ENCODE measurements around the gene ERN1.
A peak's percentile ranks its signal among the peaks of the same experiment; 100 is the strongest.

The ERN1 gene

GRCh38 chr17:64001763-64002529, 128.0 kb downstream of the ERN1 start:
- peak; percentile 71 to 84 (median 77) for DNase-seq

DNA sequence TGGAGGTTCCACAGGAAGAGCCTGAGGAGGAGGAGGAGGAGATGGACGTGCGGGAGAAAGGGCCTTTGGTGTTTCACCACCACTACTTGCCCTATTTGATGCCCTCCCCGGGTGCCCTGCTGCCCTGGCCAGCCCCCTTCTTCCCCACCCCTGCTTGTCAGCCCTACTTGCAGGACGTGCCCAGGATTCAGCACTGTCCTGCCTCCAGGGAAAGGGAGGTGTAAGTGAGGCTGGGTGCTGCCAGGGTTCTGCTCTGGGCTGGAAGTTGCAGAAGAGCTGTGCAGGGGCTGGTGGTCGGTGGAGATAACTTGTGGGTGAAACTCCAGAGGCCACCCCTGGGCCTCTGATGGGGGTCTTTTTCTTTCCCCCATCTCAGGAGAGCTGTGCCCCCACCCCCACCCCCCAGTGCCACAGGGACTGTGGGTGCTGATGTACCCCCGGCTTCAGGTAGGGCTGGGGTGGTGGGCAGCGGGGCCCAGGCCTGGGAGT, 128.8 kb downstream of the ERN1 start:
- DNase-seq: no peak

DNA sequence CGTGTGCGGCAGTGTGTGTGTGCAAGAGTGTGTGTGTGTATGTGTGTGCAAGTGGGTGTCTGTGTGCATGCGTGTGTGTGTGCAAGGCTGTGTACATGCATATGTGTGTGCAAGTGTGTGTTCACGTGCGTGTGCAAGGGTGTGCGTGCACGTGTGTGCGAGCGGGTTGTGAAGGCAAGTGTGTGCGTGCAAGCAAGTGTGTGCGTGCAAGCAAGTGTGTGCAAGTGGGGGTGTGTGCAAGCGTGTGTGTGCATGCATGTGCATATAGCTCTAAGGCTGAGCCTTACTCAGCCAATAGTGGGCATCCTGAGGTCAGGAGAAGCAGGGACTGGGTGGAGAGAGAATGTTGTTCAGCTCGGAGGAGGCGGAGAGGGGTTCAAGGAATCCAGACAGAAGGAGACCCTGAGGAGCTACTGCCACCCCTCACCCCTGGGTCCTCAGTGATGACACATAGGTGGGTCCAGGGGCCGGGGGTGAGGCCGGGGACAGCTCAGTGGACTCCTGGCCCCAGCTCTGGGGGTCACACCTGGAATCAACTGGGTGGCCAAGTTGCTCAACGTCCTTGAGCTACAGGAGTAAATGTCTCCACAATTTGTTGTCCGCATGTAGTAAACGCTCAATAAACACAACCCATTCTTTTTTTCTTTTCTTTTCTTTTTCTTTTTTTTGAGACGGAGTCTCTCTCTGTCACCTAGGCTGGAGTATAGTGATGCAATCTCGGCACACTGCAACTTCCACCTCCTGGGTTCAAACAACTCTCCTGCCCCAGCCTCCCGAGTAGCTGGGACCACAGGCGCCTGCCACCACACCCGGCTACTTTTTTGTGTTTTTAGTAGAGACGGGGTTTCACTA, 130.0 kb downstream of the ERN1 start:
- no peak for DNase-seq

GRCh38 chr17:63998721-63999679, 130.9 kb downstream of the ERN1 start:
- no peak for DNase-seq

DNA sequence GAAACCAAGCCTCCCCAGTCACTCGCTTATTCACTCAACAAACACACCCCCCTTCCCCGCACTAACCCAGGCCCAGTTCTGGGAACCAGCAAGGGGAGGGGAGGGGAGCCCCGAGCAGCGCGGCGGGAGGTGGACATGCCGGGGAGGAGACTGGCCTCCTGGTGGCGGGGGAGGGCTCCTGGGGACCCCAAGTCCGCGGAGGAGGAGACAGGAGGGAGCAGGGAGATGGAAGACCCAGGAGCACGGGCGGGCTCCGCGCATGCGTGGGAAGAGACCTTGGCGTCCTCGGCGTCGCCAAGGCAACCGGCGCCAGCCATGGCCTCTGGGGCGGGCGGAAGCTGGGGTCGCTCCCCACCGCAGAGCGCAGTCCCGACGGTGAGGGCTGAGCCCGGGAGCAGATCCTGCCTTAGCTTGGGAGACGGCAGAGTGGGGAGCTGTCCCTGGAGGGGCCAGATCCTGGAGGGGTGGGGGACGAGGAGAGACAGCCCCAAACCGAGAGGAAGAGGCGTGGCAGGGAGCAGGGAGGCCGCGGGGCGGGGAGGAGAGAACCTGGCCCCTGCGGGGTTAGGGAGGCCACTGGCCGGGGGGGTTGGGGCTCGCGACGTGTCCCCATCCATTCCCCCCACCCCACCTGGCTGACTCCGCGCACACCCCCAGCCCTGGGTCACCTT, 131.8 kb downstream of the ERN1 start, which contains the start of gene PRR29:
Gene PRR29, plus strand, starts transcription at position 302 of the 671 bp plus-strand sequence. Its CDS starts 14 bp downstream, at position 316.
- peak; percentile 72 to 89 (median 78) for DNase-seq

- no peak for DNase-seq
Measured at GRCh38 chr17:63997341-63998048, 132.4 kb downstream of the ERN1 start.

- DNase-seq: no peak
Measured at GRCh38 chr17:63996430-63997182, 133.3 kb downstream of the ERN1 start.

GRCh38 chr17:63995626-63996025, 134.3 kb downstream of the ERN1 start:
- no peak for DNase-seq

DNA sequence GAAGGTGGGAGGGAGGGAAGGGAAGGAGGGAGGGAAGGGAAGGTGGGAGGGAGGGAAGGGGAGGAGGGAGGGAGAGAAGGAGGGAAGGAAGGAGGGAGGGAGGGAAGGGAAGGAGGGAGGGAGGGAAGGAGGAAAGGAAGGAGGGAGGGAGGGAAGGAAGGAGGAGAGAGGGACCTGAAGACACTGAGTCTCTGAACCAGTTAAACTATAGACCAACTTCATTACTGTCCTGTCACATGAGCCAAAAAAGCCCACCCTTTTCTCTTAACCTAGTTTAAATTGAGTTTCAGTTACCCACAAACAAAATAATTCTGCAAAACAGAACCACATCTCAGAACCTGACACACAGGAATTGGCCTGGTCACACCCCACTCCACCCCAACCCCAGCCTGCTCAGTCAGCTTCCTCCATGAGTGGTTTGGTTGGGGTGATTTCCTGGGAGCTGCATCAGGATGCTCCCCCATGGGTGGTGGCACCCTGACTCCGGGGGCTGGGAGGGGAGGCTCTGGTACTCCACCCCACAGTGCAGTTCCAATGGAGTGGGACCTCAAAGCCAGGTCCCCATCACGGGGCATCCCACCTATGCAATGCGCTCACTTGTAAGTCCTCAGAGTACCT, 136.5 kb downstream of the ERN1 start:
- no peak for DNase-seq

GRCh38 chr17:63991611-63992010, 138.3 kb downstream of the ERN1 start:
- DNase-seq: no peak

DNA sequence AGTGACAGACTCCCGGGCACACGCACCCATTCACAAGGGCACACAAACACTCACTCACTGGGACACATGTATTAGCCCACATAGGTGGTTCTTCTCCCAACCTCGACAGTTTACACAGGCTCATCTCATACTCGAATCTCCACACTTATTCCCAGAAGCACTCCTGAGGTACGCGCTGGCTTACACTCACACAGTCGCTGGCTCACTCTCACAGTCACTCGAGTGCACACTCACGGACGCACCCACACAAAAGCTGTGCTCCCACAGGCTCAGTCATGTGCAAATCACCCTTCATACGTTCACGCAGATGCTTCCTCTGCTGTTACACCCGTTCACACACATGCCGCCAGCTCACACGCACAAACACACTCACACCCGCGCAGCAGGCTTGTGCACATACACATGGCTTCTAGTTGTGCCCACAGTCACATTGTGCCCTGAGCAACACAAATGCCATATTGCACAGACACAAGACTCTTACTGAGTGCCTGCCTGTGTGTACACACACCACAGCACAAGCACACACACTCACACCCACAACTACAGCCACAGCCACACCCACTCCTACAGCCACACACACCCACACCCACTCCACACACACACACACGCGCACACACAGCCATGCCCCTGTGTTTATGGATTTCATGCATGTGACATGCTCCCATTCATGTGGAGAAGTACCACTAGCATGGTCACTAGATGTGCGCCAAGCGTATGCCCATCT, 140.2 kb downstream of the ERN1 start:
- DNase-seq: no peak
